SK-N-SH (cell line): ENCODE results near the gene RPS6KA2. TPM values are rescaled to one million over a fixed set of nuclear protein-coding genes. Genes with fewer than 3 reads are reported as not detected.
A peak's percentile ranks its signal among the peaks of the same experiment; 100 is the strongest.

Experiments
- CTCF ChIA-PET: fragments of 300-600, 350-600 bp; formaldehyde crosslinking; extraction: SDS; loops from one replicate; lab custom pipeline; 2021; lab: Yijun Ruan, JAX
- POLR2A ChIA-PET: fragments of 350-600 bp; sonication (Branson Sonifier 250); formaldehyde crosslinking; extraction: SDS; loops from one replicate; lab custom pipeline; 2020; ENCODE audit warnings: antibody characterized with exemption, inconsistent platforms; lab: Yijun Ruan, JAX
- DNase-seq: peaks from one replicate; pipeline ENCODE4 v3.0.0; 2012
- H2AFZ ChIP-seq: fragments of 200-600 bp; sonication (generic); 2 replicates; pipeline ENCODE4 v1.8.1; 2016; ENCODE audit warnings: antibody characterized with exemption, mild to moderate bottlenecking, low read depth
- H3F3A ChIP-seq: fragments of 200-600 bp; sonication (generic); replicated peaks from 2 replicates; pipeline ENCODE3; 2016; ENCODE audit warnings: antibody characterized with exemption, mild to moderate bottlenecking; ENCODE audit not compliant: insufficient read depth
- H3K27ac ChIP-seq, 2 experiments: fragments of 200-500 bp in 1 of 2; fragments of 200-600 bp in 1 of 2; sonication (Bioruptor generic) in 1 of 2; sonication (generic), shearing (Covaris generic) in 1 of 2; 2 replicates each; pipeline versions ENCODE4 v1.5.1 to v1.6.1; 2014 to 2016; ENCODE audit warnings: low read depth in 2 of 2, inconsistent platforms in 1 of 2, low read length in 1 of 2, mild to moderate bottlenecking in 1 of 2, mixed read lengths in 1 of 2
- H3K27me3 ChIP-seq: fragments of 200-600 bp; sonication (generic), shearing (Covaris generic); 2 replicates; pipeline ENCODE4 v1.6.1; 2016; ENCODE audit warnings: mixed run types; ENCODE audit not compliant: insufficient read depth
- H3K36me3 ChIP-seq, 2 experiments: fragments of 200-500 bp in 1 of 2; fragments of 200-600 bp in 1 of 2; sonication (Bioruptor generic) in 1 of 2; sonication (generic) in 1 of 2; replicated peaks in 1 of 2; 2 replicates each; pipeline versions ENCODE3 to v1.5.1; 2014 to 2016; ENCODE audit warnings: low read length in 1 of 2, mild to moderate bottlenecking in 1 of 2; ENCODE audit not compliant: insufficient read depth in 2 of 2, control insufficient read depth in 1 of 2
- H3K4me1 ChIP-seq, 2 experiments: fragments of 200-500 bp in 1 of 2; fragments of 200-600 bp in 1 of 2; sonication (Bioruptor generic) in 1 of 2; sonication (generic), shearing (Covaris generic) in 1 of 2; 2 replicates each; pipeline versions ENCODE4 v1.5.1 to v1.6.1; 2014 to 2016; ENCODE audit warnings: low read depth in 1 of 2, low read length in 1 of 2, mixed run types in 1 of 2; ENCODE audit not compliant: insufficient read depth in 2 of 2, control insufficient read depth in 1 of 2
- H3K4me2 ChIP-seq: fragments of 200-600 bp; sonication (generic), shearing (Covaris generic); 2 replicates; pipeline ENCODE4 v1.6.1; 2017; ENCODE audit warnings: mixed run types
- H3K4me3 ChIP-seq, 2 experiments: fragments of 200-500 bp in 1 of 2; fragments of 200-600 bp in 1 of 2; sonication (Bioruptor generic) in 1 of 2; sonication (generic), shearing (Covaris generic) in 1 of 2; 2 replicates each; pipeline versions ENCODE4 v1.5.1 to v1.8.1; 2014 to 2016; ENCODE audit warnings: low read depth in 2 of 2, inconsistent platforms in 1 of 2, low read length in 1 of 2, mild to moderate bottlenecking in 1 of 2, mixed read lengths in 1 of 2, moderate library complexity in 1 of 2
- H3K79me2 ChIP-seq: fragments of 200-600 bp; sonication (generic); 2 replicates; pipeline ENCODE4 v1.8.1; 2017; ENCODE audit warnings: mild to moderate bottlenecking; ENCODE audit not compliant: insufficient read depth
- H3K9ac ChIP-seq: fragments of 200-600 bp; sonication (generic); 2 replicates; pipeline ENCODE4 v1.6.1; 2017; ENCODE audit warnings: mixed run types
- H3K9me2 ChIP-seq: fragments of 200-600 bp; sonication (generic); 2 replicates; pipeline ENCODE4 v1.6.1; 2017; ENCODE audit warnings: mixed run types
- H3K9me3 ChIP-seq: fragments of 200-600 bp; sonication (generic); 2 replicates; pipeline ENCODE4 v1.6.1; 2017; ENCODE audit warnings: mixed run types, mild to moderate bottlenecking, moderate library complexity
- H4K20me1 ChIP-seq: fragments of 200-600 bp; sonication (generic); 2 replicates; pipeline ENCODE4 v1.6.1; 2017; ENCODE audit warnings: mild to moderate bottlenecking, mixed run types; ENCODE audit not compliant: insufficient read depth
- ELF1 ChIP-seq: IDR thresholded peaks from 2 replicates; pipeline ENCODE4 v1.4.0; 2012
- EP300 ChIP-seq, 2 experiments: IDR thresholded peaks; 2 replicates each; pipeline versions ENCODE4 v1.4.0 to v1.6.1; 2012; ENCODE audit warnings: borderline replicate concordance in 1 of 2, low read depth in 1 of 2, low read length in 1 of 2
- EZH2phosphoT487 ChIP-seq: fragments of 200-600 bp; sonication (generic); IDR thresholded peaks from 2 replicates; pipeline ENCODE4 v1.6.1; 2017; ENCODE audit warnings: low read depth, mixed run types, mild to moderate bottlenecking, antibody characterized with exemption, moderate library complexity, borderline replicate concordance
- FOSL2 ChIP-seq: IDR thresholded peaks from 2 replicates; pipeline ENCODE4 v1.4.0; 2012; ENCODE audit warnings: low read depth, mild to moderate bottlenecking, moderate library complexity, borderline replicate concordance
- FOXM1 ChIP-seq: IDR thresholded peaks from 2 replicates; pipeline ENCODE4 v1.4.0; 2012; ENCODE audit warnings: low read depth, mild to moderate bottlenecking
- GABPA ChIP-seq: IDR thresholded peaks from 2 replicates; pipeline ENCODE4 v1.4.0; 2012; ENCODE audit warnings: low read depth, mild to moderate bottlenecking
- JUND ChIP-seq: IDR thresholded peaks from 2 replicates; pipeline ENCODE4 v1.4.0; 2012
- MAX ChIP-seq: IDR thresholded peaks from 2 replicates; pipeline ENCODE4 v1.4.0; 2012; ENCODE audit warnings: low read depth
- MEF2A ChIP-seq: IDR thresholded peaks from 2 replicates; pipeline ENCODE4 v1.4.0; 2012; ENCODE audit warnings: low read depth, borderline replicate concordance
- NFIC ChIP-seq: IDR thresholded peaks from 2 replicates; pipeline ENCODE4 v1.4.0; 2012; ENCODE audit warnings: borderline replicate concordance
- PBX3 ChIP-seq: IDR thresholded peaks from 2 replicates; pipeline ENCODE4; 2012
- POLR2AphosphoS5 ChIP-seq: IDR thresholded peaks from 2 replicates; pipeline ENCODE4 v1.6.1; 2012; ENCODE audit warnings: low read depth, low read length
- RAD21 ChIP-seq: IDR thresholded peaks from 2 replicates; pipeline ENCODE4 v1.6.1; 2012; ENCODE audit warnings: mild to moderate bottlenecking, low read length
- RCOR1 ChIP-seq: fragments of 150-350 bp; IDR thresholded peaks from 2 replicates; pipeline ENCODE4 v1.6.1; 2017; ENCODE audit warnings: antibody characterized with exemption, low read length
- RFX5 ChIP-seq: IDR thresholded peaks from 2 replicates; pipeline ENCODE4 v1.6.1; 2012; ENCODE audit warnings: mild to moderate bottlenecking, improper control_type of control experiment, low read length
- RXRA ChIP-seq: IDR thresholded peaks from 2 replicates; pipeline ENCODE4 v1.4.0; 2012; ENCODE audit warnings: low read depth, mild to moderate bottlenecking, borderline replicate concordance
- SIN3A ChIP-seq: IDR thresholded peaks from 2 replicates; pipeline ENCODE4 v1.6.1; 2012; ENCODE audit warnings: low read depth, mild to moderate bottlenecking, low read length, moderate library complexity, borderline replicate concordance
- SMC3 ChIP-seq: IDR thresholded peaks from 2 replicates; pipeline ENCODE4 v1.6.1; 2012; ENCODE audit warnings: low read depth, low read length, improper control_type of control experiment
- TAF1 ChIP-seq: IDR thresholded peaks from 2 replicates; pipeline ENCODE4 v1.6.1; 2012; ENCODE audit warnings: low read depth, mild to moderate bottlenecking, low read length, moderate library complexity, borderline replicate concordance
- TCF12 ChIP-seq: IDR thresholded peaks from 2 replicates; pipeline ENCODE4 v1.4.0; 2012
- TEAD4 ChIP-seq: IDR thresholded peaks from 2 replicates; pipeline ENCODE4 v1.4.0; 2012; ENCODE audit warnings: mild to moderate bottlenecking, borderline replicate concordance; ENCODE audit not compliant: insufficient read depth
- USF1 ChIP-seq: IDR thresholded peaks from 2 replicates; pipeline ENCODE4 v1.4.0; 2012; ENCODE audit warnings: low read depth, borderline replicate concordance
- YY1 ChIP-seq: IDR thresholded peaks from 2 replicates; pipeline ENCODE4 v1.4.0; 2012; ENCODE audit warnings: low read depth, mild to moderate bottlenecking
- ZBTB33 ChIP-seq: IDR thresholded peaks from 2 replicates; pipeline ENCODE4 v1.4.0; 2012; ENCODE audit warnings: low read depth, borderline replicate concordance
- WGBS: methylation state at CpG from one replicate; pipeline ENCODE4 v1.1.6; 2017; ENCODE audit warnings: low lambda C conversion rate; 5-methylcytosine and 5-hydroxymethylcytosine counted together
- polyA plus RNA-seq, 3 experiments: library from polyadenylated mRNA; depleted of rRNA; stranded (reverse); fragments of >200 nt; gene quantifications; 2 replicates each; pipeline ENCODE4 v1.2.3, GENCODE V29; 2012
- TF ChIP-seq, protein P1 (sequence below): IDR thresholded peaks from 2 replicates; pipeline ENCODE4 v1.6.1; 2012; ENCODE audit warnings: mild to moderate bottlenecking, low read depth, low read length, moderate library complexity

The RPS6KA2 gene
- polyA plus RNA-seq, 1 of the 3 experiments (the other 2 are of a cell fraction) = 59.5 TPM

DNA sequence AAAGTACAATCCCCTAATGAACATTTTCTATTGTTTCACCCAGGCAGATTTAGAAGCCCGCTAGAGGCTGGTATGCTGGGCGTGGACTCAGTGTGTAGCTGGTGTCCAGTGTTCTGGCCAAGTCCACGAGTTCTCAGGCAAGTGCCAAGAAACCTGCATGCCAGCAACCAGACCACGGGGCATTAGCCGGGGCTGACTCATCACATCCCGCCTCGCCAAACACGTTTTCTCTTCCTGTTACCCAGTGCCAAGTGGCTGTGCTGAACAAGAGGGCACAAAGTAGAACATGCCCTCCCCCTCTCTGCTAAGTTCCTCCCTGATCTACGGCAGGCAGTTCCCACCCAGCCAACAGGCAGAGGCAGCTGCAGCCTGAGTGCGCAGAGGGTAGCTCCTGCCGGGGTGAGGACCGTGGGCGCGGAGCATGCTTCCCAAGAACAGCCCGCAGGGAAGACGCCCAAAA lies 70.2 kb downstream of the RPS6KA2 start:
- H3K36me3 ChIP-seq = peaks cover 2 to 7% of the 10 kb centered on the region in 2 experiments
- H3K79me2 ChIP-seq = peaks cover 44% of the 10 kb centered on the region
- no peaks in the 10 kb centered on the region for H4K20me1 ChIP-seq
- H3K4me3 ChIP-seq = no peak overlapping the region; a peak in 1 of 4 replicates
- H3K9ac ChIP-seq = peak overlapping the region; percentile 52; the same call in 1 of the 2 replicates
- peaks cover 18% of the 10 kb centered on the region for H3F3A ChIP-seq
- peak overlapping the region; percentile 67 to 91 for H3K27ac ChIP-seq
- TF ChIP-seq MAX (peak; percentile 98), TEAD4 (peak; percentile 89), RFX5 (no peak), TAF1 (no peak), USF1 (0 out of 2 replicates have a peak, but pooled peaks have one; percentile 53), EP300 (IDR thresholded peaks at IDR 0.05; ENCODE audit: borderline replicate concordance in 1 of 2, low read depth in 1 of 2, low read length in 1 of 2) (peak in 1 of 2 experiments; percentile 94; a peak in 2 of 4 replicates), YY1 (no peak; the same call in 1 of the 2 replicates), SIN3A (peak; percentile 67; the same call in 1 of the 2 replicates), EZH2phosphoT487 (no peak), RAD21 (no peak; the same call in 1 of the 2 replicates), MEF2A (peak; percentile 45; the same call in 1 of the 2 replicates), SMC3 (no peak), POLR2AphosphoS5 (peak; percentile 59; the same call in 1 of the 2 replicates), GABPA (no peak; the same call in 1 of the 2 replicates), ELF1 (peak; percentile 83), FOXM1 (0 out of 2 replicates have a peak, but pooled peaks have one; percentile 28), NFIC (peak; percentile 99), TCF12 (peak; percentile 93), RXRA (peak; percentile 91), RCOR1 (no peak), JUND (peak; percentile 89), PBX3 (peak; percentile 65), ZBTB33 (peak; percentile 58; the same call in 1 of the 2 replicates), FOSL2 (peak; percentile 91)
- TF ChIP-seq, protein P1, sequence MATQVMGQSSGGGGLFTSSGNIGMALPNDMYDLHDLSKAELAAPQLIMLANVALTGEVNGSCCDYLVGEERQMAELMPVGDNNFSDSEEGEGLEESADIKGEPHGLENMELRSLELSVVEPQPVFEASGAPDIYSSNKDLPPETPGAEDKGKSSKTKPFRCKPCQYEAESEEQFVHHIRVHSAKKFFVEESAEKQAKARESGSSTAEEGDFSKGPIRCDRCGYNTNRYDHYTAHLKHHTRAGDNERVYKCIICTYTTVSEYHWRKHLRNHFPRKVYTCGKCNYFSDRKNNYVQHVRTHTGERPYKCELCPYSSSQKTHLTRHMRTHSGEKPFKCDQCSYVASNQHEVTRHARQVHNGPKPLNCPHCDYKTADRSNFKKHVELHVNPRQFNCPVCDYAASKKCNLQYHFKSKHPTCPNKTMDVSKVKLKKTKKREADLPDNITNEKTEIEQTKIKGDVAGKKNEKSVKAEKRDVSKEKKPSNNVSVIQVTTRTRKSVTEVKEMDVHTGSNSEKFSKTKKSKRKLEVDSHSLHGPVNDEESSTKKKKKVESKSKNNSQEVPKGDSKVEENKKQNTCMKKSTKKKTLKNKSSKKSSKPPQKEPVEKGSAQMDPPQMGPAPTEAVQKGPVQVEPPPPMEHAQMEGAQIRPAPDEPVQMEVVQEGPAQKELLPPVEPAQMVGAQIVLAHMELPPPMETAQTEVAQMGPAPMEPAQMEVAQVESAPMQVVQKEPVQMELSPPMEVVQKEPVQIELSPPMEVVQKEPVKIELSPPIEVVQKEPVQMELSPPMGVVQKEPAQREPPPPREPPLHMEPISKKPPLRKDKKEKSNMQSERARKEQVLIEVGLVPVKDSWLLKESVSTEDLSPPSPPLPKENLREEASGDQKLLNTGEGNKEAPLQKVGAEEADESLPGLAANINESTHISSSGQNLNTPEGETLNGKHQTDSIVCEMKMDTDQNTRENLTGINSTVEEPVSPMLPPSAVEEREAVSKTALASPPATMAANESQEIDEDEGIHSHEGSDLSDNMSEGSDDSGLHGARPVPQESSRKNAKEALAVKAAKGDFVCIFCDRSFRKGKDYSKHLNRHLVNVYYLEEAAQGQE = peak; percentile 59
- DNase-seq = no peak
- no peak overlapping the region for H2AFZ ChIP-seq
- no peaks in the 10 kb centered on the region for H3K27me3 ChIP-seq
- peak overlapping the region; percentile 55 for H3K4me2 ChIP-seq
- peaks cover 6% of the 10 kb centered on the region; the same call in 1 of the 2 replicates for H3K9me3 ChIP-seq
- ChIA-PET POLR2A (no interaction called here), CTCF (no interaction called here)
- no peaks in the 10 kb centered on the region for H3K9me2 ChIP-seq
- WGBS = 44% methylated on average over 10 of the region's 16 CpGs
- peaks cover 16 to 17% of the 10 kb centered on the region in 2 experiments; a peak in 2 of 4 replicates for H3K4me1 ChIP-seq
